ENCODE data around the gene C9.
"Not testable (repeated sequence)": the region's sequence is repeated elsewhere in the genome, so short reads cannot be mapped to it uniquely, and the experiment has no call there.

C9 gene

DNA sequence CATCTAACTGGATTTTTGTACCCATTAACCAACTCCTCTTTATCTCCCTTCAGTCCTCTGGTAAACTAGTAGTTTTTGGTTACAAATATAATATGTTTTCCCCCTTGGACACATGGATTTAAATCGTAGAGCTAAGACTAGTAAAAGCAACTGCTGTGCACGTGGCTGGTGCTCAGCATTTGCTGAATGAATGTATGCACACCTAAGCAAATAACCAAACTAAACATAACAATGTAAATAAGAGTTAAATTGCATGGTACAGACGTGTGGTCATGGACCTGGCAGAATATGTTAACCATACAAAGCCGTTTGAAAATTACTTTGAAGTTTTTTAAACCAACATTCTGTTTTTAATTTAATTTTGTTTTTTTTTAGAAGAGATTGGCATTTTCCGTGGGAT is 79.7 kb downstream of the C9 start:
- TF ChIP-seq, protein P1, sequence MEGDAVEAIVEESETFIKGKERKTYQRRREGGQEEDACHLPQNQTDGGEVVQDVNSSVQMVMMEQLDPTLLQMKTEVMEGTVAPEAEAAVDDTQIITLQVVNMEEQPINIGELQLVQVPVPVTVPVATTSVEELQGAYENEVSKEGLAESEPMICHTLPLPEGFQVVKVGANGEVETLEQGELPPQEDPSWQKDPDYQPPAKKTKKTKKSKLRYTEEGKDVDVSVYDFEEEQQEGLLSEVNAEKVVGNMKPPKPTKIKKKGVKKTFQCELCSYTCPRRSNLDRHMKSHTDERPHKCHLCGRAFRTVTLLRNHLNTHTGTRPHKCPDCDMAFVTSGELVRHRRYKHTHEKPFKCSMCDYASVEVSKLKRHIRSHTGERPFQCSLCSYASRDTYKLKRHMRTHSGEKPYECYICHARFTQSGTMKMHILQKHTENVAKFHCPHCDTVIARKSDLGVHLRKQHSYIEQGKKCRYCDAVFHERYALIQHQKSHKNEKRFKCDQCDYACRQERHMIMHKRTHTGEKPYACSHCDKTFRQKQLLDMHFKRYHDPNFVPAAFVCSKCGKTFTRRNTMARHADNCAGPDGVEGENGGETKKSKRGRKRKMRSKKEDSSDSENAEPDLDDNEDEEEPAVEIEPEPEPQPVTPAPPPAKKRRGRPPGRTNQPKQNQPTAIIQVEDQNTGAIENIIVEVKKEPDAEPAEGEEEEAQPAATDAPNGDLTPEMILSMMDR (IDR thresholded peaks at IDR 0.05; ENCODE audit: insufficient read depth, low read depth, low read length, missing control alignments): no peak
- DNase-seq (ENCODE audit: low read depth): no peak
- H3K4me3 ChIP-seq (ENCODE audit: low read depth, low read length): no peak overlapping the region

DNA sequence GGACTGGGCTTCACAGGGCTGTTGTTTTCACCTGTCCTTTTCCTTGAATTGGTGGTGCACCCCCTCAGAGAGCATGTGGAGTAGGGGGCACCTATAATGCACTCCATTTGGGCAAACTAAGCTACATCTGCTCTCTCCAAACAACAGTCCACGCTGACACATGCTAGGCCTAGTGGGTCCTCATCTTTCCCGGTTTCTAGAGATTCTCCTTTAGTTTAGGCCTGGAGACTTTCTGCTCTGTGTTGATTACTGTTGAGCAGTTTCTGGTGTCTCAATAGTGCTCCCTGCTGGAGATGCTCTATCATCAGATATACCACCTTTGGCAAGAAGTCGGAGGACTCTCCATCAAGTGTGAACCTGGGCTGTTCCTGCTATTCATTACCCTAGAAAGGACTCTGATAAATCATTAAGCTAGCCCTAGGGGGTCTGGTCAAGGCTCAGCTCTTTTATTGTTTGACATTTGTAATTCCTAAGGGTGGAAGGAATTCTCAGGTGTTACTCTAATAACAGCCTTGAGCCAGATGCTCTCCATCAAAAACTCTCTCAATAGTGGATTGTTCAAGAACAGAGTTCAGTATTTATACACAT is 81.0 kb downstream of the C9 start:
- TF ChIP-seq, protein P1 (IDR thresholded peaks at IDR 0.05; ENCODE audit: insufficient read depth, low read depth, low read length, missing control alignments): peak; percentile 62
- DNase-seq (ENCODE audit: low read depth): peak; percentile 75
- no peak overlapping the region for H3K4me3 ChIP-seq (ENCODE audit: low read depth, low read length)

DNA sequence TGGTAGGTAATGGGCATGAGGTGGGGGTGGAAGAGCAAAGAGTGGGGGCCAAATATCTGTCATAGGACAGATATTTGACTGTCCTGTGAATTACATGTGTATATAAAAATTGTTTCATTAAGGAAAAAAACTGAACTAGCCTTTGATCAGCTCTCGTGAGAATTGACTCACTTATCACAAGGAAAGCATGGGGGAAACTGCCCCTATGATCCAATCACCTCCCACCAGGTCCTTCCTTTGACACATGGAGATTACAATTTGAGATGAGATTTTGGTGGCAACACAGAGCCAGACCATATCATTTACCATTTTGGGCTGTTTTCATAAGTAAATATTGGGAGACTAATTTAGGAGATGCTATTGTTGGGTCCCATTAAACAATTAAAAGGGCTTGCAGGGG is 81.7 kb downstream of the C9 start:
- DNase-seq (ENCODE audit: low read depth): no peak
- H3K4me3 ChIP-seq (ENCODE audit: low read depth, low read length): no peak overlapping the region
- TF ChIP-seq, protein P1 (IDR thresholded peaks at IDR 0.05; ENCODE audit: insufficient read depth, low read depth, low read length, missing control alignments): no peak

DNA sequence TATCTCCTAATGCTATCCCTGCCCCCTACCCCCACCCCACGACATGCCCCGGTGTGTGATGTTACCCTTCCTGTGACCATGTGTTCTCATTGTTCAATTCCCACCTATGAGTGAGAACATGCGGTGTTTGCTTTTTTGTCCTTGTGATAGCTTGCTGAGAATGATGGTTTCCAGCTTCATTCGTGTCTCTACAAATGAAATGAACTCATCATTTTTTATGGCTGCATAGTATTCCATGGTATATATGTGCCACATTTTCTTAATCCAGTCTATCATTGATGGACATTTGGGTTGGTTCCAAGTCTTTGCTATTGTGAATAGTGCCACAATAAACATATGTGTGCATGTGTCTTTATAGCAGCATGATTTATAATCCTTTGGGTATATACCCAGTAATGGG is 88.4 kb downstream of the C9 start:
- DNase-seq (ENCODE audit: low read depth); H3K4me3 ChIP-seq (ENCODE audit: low read depth, low read length): not testable (repeated sequence)

DNA sequence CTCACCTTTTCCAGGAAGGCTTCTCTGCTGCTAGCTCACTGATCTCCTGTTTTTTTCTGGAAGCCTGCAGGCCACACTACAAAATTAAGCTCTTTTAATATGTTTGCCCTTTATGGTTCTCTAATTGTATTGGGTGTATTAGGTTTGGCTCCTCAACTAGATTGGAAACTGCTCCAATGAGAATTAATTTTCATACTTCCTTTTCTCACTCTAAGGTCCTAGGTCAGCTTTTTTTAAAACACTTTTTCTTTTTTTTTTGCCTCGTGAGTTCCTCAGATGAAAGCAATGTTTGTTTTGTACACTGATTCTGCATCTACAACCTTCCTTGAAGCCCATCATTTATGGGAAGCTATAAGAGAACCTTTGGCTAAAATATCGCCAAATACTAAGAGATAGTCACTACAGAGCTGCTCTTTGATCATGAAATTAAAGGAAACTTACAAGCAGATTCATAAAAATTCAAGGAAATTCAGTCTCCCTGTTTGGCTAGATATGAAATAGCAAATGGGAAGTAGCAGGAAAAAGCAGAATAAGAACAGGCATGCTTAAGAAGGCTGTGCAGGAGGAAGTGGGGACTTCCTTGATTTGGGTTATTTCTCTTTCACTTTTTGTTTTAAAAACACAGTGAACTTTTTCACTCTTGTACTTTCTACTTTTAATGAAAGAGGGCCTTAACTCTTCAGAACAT is 89.8 kb downstream of the C9 start:
- DNase-seq (ENCODE audit: low read depth): peak; percentile 59
- peak overlapping the region; percentile 49 for H3K4me3 ChIP-seq (ENCODE audit: low read depth, low read length)
- TF ChIP-seq, protein P1 (IDR thresholded peaks at IDR 0.05; ENCODE audit: insufficient read depth, low read depth, low read length, missing control alignments): no peak

DNA sequence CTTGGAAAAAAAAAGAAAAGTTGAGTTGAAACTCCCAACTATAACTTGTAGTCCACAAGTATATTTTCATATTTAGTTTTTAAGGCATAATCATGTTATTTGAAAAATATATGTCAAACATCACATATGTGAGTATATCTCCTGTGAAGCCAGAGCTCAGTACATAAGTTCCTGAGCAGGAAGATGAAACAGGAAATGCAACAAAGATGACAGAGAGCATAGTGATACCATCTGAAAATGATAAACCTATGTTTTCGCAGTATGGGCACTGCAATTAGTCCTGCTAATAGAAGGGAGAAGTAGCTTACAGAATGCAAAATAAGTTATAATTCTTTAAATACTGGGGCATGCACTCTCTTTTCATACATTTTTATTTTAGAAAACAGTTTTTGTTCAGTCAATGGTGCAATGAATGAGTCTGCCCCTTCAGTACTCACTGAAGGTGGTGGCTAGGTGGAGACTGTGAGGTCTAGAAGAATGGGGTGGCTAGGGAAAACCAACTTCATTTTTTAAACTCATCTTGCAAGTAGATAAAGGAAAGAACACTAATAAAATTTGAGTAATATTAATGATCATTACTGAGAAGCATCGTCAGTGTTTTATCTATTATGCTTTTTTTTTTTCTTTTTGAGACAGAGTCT is 90.9 kb downstream of the C9 start:
- DNase-seq (ENCODE audit: low read depth): no peak
- TF ChIP-seq, protein P1 (IDR thresholded peaks at IDR 0.05; ENCODE audit: insufficient read depth, low read depth, low read length, missing control alignments): no peak
- H3K4me3 ChIP-seq (ENCODE audit: low read depth, low read length): no peak overlapping the region

DNA sequence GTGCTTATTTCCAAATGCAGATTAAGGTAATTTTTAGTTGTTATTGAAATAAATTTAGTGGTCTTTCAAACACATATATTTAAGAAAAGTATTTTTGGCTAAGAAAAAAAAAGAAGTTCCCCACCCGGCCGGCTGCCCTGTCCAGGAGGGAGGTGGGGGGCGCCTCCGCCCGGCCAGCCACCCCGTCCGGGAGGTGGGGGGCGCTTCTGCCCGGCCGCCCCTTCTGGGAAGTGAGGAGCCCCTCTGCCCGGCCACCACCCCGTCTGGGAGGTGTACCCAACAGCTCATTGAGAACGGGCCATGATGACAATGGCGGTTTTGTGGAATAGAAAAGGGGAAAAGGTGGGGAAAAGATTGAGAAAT is 91.4 kb downstream of the C9 start:
- not testable (repeated sequence) for DNase-seq (ENCODE audit: low read depth); H3K4me3 ChIP-seq (ENCODE audit: low read depth, low read length)

Data from GM12865 (cell line).